GM21367 (cell line): Measurements from ENCODE around the gene OR2C1.

ENCODE experiments used
- ATAC-seq: cut with Tn5 transposase; IDR thresholded peaks from one replicate; pipeline ENCODE4 v1.9.1; 2021; ENCODE audit not compliant: unreplicated experiment

Gene OR2C1

GRCh38 chr16:3355589-3355988 is at the start of gene OR2C1:
Gene OR2C1, plus strand, starts transcription at chr16:3355889. Its CDS starts 52 bp downstream, at chr16:3355941.
- no peak for ATAC-seq

GRCh38 chr16:3306078-3306477 is 49.6 kb upstream of the OR2C1 start:
- no peak for ATAC-seq

DNA sequence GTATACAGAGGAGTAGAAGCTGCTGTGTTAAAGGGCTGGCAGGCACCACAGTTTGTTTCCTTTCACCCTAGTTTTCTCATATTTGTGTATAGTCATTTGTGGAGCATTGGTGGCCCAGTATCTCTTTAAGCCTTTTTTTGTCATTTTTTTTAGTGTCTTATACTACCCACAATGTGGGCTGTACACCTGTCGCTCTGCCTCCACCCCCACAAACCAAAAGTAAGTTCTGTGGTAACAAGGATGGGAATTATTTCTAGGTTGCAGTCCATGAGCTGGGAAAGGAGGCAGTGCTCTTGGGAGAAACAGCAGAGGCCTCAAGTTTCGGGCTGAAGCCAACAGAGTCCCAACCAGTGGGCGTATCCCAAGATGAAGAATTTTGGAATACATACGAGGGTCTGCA is 44.2 kb upstream of the OR2C1 start:
- no peak for ATAC-seq

DNA sequence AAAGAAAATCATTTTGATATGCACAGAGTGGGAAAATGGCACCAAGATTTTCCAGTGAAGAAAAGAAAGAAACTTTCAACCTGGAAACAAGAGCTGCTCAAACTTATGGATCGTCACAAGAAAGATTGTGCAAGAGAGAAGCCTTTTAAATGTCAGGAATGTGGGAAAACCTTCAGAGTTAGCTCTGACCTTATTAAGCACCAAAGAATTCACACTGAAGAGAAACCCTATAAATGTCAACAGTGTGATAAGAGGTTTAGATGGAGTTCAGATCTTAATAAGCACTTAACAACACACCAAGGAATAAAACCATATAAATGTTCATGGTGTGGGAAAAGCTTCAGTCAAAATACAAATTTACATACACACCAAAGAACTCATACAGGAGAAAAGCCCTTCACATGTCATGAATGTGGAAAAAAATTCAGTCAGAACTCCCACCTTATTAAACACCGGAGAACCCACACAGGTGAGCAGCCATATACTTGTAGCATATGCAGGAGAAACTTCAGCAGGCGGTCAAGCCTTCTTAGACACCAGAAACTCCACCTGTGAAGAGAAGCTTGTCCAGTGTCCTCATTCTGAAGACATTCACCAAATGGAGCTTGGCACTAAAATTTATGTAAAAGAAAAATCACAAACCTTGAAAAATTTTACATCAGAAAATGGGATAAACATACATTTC is 38.2 kb upstream of the OR2C1 start:
- ATAC-seq: no peak

DNA sequence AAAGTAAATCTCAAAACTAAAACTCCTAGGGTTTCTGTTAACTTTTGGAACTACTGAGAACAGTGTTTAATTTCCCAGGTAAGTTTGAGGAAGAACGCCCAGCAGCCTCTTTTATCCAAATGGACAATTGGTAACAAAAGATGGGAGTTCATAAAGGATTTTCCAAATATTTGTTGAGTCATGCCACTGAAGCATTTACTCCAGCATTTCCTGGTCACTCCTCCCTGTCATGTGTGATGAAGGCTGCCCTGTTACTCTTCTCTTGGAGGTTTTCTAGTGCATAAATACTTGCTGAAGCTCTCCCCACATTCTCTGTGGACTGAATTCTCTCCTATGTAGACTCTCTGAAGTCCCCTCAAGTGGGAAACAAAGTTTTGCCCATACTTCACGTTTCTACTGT is 33.9 kb upstream of the OR2C1 start:
- ATAC-seq: no peak

DNA sequence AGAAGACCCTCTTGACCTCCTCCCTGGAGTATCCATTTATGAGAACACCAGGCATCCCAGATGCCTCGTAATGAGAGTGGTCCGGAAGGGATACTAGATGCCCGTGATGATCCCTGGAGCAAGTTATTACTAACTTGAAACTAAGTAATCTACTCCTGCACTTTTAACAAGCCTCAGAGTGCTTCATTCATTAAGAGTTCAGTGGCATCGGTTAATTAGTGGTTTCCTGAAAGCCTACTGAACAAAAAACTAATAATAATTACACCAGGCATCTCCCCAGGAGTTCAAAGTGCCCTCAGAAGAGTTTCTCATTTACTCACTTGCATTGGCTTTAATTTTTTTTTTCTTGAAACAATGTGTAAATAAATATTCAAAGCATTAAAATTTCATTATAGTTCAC is 28.2 kb upstream of the OR2C1 start:
- no peak for ATAC-seq

DNA sequence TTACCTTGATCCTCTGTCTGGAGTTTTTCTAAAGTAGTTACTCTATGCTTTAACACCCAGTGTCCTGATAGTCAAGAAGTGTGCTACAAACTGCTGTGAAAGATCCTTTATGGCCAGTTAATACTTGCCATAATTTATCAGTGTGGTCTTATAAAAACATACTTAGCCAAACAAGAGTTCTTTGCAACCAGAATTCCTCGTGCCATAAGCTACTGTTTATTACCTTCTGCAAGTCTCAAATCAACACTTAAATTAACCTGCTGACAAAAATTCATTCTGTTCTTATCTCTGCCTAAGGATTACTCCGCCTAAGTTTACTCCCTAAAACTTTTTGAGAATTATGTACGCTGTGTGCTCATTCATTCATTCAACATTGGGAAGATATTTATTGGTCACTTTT is 27.6 kb upstream of the OR2C1 start:
- ATAC-seq: no peak

GRCh38 chr16:3328643-3329042 is 27.0 kb upstream of the OR2C1 start:
- ATAC-seq: no peak

DNA sequence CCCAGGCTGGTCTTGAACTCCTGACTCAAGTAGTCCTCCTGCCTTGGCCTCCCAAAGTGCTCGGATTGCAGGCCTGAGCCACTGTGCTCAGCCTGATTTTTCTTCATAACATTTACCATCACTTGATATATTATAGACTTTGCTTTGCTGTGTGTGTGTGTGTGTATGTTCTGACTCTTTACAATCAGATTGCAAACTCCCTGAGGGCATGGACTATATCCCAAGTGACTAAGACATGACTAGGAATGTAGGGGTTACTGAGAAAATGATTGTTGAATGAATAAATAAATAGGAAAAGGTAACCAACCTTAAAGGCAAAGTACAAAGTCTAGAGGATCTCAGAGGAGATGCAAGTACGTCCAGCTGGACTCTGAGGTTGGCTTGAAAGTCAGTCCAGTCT is 9.6 kb upstream of the OR2C1 start:
- no peak for ATAC-seq

GRCh38 chr16:3347586-3347985 is 8.1 kb upstream of the OR2C1 start:
- no peak for ATAC-seq

DNA sequence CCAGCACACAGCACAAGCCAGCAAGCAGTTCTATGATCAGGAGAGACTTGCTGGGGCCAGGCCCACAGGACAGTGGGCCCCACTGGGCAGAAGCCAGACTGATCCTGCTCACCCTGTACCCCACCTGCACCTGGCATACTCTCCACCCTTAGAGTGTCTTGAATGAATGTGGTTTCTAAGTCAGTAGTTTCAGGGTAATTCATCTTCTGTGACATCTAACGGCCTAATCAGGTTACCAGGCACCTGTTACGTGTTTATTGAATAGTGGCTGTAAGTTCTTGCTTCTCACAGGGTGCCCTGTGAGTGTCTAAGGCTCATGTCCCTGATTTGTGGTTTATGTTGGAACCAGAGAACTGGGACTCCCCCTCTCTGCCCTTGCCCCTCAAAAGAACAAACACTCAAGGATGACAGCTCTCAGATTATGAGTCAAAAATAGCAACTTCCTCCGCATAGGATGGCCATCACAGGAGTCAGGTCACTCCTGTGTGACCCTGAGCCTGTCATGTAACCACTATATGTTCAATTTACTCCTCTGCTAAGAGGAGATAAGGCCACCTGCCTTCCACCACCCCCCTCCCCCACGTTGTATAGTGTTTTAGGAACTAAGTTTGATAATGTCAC is 7.0 kb upstream of the OR2C1 start:
- ATAC-seq: no peak

DNA sequence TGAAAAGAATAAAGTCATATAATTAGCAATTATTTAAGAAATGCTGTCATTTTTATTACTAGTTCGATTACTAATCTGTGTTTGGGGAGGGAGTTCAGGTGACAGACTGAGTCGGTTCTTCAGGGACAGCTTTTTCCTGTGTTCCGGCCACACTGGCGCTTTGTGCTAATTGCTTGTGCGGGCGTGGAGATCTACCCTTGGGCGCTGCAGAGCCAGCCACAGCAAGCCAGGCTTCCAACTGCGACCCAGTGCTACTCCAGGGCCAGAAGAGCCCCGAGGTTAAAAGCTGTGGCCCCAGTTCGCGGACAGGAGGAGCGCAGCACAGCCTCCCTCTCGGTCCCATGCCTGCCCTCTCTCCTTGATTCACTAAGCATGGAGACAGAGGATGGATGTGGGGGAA is 6.5 kb upstream of the OR2C1 start:
- no peak for ATAC-seq

DNA sequence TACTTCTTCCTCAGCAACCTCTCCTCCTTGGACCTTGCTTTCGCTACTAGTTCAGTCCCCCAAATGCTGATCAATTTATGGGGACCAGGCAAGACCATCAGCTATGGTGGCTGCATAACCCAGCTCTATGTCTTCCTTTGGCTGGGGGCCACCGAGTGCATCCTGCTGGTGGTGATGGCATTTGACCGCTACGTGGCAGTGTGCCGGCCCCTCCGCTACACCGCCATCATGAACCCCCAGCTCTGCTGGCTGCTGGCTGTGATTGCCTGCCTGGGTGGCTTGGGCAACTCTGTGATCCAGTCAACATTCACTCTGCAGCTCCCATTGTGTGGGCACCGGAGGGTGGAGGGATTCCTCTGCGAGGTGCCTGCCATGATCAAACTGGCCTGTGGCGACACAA is 429 bp downstream of the OR2C1 start:
- ATAC-seq: no peak

DNA sequence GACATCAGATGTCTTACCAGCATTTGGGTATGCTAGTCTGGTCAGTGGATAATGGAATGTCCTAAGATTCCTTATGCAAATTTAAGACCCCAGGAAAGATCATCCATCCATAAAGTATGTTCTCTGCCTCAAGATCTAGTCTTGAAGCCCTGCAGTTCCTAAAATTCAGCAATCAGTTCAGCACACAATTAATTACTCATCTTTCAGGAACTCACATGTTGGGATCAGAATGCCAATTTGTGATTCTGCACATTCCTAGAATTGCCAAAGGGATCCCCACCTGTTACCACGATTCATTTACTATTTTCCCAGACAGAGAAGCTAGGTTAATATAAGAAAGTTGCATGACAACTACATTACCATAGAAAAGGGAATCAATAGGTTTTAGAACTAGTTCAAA is 3.2 kb downstream of the OR2C1 start:
- ATAC-seq: no peak

- ATAC-seq: no peak
Observed at GRCh38 chr16:3362931-3363330, 7.2 kb downstream of the OR2C1 start.

- no peak for ATAC-seq
Observed at GRCh38 chr16:3363793-3364192, 8.1 kb downstream of the OR2C1 start.

GRCh38 chr16:3364774-3365427 is 9.2 kb downstream of the OR2C1 start:
- ATAC-seq: no peak

DNA sequence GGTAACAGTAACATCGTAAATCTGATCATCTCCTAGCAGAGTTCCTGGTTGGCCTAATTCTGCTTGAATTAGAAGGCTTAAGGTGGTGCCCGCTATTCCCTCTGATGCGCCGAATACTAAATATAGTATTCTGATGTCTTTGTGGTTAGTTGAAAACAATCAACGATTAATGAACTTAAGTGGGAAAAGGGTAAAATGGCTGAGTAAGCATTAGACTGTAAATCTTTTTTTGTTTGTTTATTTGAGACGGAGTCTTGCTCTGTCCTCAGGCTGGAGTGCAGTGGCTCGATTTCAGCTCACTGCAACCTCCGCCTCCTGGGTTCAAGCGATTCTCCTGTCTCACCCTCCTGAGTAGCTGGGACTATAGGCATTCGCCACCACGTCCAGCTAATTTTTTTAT is 13.4 kb downstream of the OR2C1 start:
- no peak for ATAC-seq

- ATAC-seq: no peak
Observed at GRCh38 chr16:3375680-3376079, 20.0 kb downstream of the OR2C1 start.

DNA sequence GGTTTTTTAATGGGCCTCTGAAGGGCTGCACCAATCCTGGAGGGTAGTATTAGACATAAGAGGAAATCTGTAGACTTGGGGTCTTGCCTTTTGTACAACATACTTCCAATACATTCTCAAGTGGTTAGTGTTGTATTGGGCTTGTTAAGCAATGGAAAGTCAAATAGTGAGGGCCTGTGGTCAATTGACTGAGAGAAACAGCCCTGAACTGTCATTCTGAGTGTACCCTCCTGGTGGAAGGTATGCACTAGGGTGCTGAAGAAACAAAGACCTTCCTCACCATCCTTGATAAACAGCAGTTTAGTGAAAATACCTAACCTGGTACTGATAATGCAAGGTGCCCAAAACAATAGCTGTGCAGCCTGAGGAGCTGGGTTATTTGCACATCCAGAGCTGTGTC is 22.2 kb downstream of the OR2C1 start:
- no peak for ATAC-seq

DNA sequence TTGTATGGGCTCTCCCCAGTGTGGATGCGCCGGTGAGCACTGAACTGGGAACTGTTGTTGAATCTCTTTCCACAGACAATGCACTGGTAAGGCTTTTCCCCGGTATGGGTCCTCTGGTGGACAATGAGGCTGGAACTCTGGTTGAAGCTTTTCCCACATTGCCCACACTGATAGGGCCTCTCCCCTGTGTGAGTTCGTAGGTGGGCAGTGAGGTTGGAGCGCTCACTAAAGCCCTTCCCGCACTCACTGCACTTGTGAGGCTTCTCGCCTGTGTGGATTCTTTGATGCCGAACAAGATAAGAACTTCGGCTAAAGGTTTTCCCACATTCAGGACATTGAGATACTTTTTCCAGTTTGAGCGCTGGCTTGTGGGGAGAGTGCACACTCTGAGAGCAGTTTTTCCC is 27.4 kb downstream of the OR2C1 start:
- no peak for ATAC-seq

DNA sequence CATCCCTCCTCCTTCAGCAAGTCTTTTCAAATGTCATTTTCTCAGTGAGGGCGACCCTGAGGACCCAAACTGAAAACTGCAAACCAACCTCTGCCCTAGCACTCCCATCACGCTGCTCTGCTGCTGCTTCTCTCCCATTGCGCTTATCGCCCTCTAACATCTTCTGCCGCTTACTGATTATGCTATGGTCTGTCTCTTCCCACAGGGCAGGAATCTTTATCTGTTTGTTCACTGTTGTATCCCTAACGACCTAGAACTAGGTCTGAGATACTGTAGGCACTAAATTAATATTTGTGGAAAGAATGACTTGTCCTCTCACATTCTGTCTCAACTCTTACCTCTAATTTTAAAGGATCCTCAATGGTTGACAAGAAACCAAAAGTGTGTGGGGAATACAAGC is 32.6 kb downstream of the OR2C1 start:
- ATAC-seq: no peak
